ENCODE results near the gene CNTNAP2. TPM values are rescaled to one million over a fixed set of nuclear protein-coding genes. Genes with fewer than 3 reads are reported as not detected.

CNTNAP2 gene
- total RNA-seq, 2 experiments from 2014 or later = not detected

DNA sequence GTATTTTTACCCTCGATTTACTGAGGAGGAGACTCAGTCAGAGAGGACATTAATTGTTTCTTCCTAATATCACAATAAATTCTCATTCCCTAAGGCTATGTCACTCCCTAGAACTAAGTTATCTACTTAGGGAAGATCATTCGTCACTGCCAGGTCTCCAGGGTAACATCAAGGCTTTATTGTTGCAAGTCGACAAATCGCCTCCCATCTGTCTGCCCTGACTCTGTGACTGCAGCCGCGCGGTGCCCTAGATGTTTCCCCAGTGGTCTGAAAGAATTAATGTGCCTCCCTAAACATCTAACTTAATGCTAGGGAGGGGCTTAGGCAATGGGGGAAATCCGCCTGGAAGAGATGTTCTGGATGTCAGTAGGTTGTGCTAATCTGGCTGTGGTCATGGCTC lies 1915.2 kb downstream of the CNTNAP2 start:
- Mint-ChIP-seq H3K9me3 (ENCODE audit: insufficient read depth) (no peaks in the 10 kb centered on the region), H3K27me3 (ENCODE audit: low read depth) (no peaks in the 10 kb centered on the region), H3K4me1 (ENCODE audit: low read depth) (no peaks in the 10 kb centered on the region), H3K27ac (no peak overlapping the region), H3K4me3 (no peak overlapping the region), H3K36me3 (ENCODE audit: low read depth) (no peaks in the 10 kb centered on the region)
- ChIA-PET POLR2A (no interaction called here), CTCF (no interaction called here)
- DNase-seq (no peak), ATAC-seq (no peak)

DNA sequence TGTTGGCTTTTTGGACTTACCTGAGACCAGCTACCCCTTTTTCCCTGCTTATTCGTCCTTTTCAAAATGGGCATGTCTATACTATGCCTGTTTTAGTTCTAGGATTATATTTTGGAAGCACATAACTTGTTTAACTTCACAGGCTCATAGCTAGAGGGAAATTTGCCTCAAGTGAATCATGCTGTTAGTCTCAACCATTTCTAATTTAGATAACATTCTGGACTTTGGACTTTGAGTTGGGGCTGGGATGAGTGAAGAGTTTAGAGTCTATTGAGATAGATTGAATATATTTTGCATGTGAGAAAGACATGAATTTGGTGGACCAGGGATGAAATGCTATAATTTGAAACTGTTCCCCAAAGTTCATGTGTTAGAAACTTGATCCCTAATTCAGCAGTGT lies 1919.3 kb downstream of the CNTNAP2 start:
- Mint-ChIP-seq H3K4me1 (ENCODE audit: low read depth) (no peaks in the 10 kb centered on the region), H3K36me3 (ENCODE audit: low read depth) (no peaks in the 10 kb centered on the region), H3K27me3 (ENCODE audit: low read depth) (no peaks in the 10 kb centered on the region), H3K27ac (no peak overlapping the region), H3K9me3 (ENCODE audit: insufficient read depth) (no peaks in the 10 kb centered on the region), H3K4me3 (no peak overlapping the region)
- ChIA-PET POLR2A (no interaction called here), CTCF (no interaction called here)
- ATAC-seq = no peak
- no peak for DNase-seq

DNA sequence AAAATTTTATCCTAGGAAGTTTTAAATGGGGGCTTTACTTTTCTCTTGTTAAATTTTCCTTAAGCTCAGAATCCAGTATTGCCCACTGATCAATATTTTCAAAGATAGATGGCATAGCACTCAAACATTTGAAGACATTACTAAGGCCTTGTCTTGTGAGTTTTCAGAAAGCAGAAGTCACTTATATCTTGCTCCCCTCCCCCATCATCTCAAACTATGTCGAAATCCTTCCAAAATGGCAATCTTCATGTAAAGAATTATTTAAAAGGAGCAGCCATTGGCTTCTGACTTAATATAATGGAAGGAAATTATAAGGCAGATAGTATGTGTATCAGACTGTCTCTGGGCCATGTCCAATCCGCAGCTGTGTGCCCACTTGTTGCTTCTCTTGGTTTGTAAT lies 1920.4 kb downstream of the CNTNAP2 start:
- no peak for DNase-seq
- H3K4me1 Mint-ChIP-seq (ENCODE audit: low read depth) = no peaks in the 10 kb centered on the region
- H3K9me3 Mint-ChIP-seq (ENCODE audit: insufficient read depth) = no peaks in the 10 kb centered on the region
- no peaks in the 10 kb centered on the region for H3K36me3 Mint-ChIP-seq (ENCODE audit: low read depth)
- no peak for ATAC-seq
- H3K27me3 Mint-ChIP-seq (ENCODE audit: low read depth) = no peaks in the 10 kb centered on the region
- ChIA-PET POLR2A (no interaction called here), CTCF (no interaction called here)
- no peak overlapping the region for H3K4me3 Mint-ChIP-seq
- no peak overlapping the region for H3K27ac Mint-ChIP-seq

DNA sequence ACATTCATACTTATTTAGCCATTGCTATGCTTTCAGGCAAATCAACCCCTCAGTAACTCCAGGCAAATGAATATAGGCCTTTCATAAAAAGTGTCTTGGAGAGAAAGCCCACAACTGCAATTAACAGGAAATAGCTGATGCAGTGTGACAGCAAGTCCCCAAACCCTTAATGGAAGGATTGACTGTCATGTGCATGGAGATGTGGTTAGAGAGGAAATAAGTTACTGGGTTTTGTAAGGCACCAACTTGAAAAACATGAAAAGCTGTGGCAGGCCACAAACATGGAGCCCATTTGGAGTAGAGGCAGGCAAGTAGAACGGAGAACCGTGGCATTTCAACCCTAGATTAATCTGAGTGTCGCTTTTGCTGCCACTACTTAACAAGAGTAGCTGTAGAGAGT lies 1924.6 kb downstream of the CNTNAP2 start:
- ChIA-PET CTCF (no interaction called here), POLR2A (no interaction called here)
- H3K27me3 Mint-ChIP-seq (ENCODE audit: low read depth) = no peaks in the 10 kb centered on the region
- no peak overlapping the region for H3K27ac Mint-ChIP-seq
- DNase-seq (no peak), ATAC-seq (no peak)
- H3K4me3 Mint-ChIP-seq = no peak overlapping the region
- no peaks in the 10 kb centered on the region for H3K4me1 Mint-ChIP-seq (ENCODE audit: low read depth)
- no peaks in the 10 kb centered on the region for H3K36me3 Mint-ChIP-seq (ENCODE audit: low read depth)
- H3K9me3 Mint-ChIP-seq (ENCODE audit: insufficient read depth) = no peaks in the 10 kb centered on the region

DNA sequence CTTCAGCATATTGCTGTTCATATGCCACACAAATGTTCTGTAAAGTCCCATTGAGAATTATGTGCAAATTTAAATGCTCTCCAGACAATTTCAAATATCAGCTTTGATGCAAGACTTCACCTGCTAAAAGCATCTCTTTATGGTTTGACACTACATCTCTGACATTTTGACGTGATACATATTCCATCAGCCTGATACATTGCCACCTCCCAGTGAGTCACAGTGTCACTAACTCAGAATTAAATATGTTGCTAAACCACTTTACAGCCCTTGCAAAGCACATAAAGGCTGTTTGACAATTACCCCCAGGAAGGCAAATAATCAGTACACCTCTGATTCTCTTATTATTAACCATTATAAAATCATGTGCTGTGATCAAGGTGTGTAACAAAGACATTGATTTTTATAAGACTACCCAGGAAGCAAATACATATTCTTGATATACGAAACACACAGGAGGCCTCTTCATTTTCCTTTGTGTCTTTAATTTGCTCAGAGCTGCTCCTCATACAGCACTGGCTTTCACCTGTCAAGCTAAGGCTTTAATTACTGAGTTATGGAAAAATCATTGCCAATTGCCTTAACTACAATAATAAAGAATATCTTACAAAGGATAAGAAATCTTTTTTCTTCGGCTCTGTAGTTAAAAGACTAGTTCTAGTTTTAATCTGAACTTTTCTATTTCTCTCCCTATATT lies 1926.5 kb downstream of the CNTNAP2 start:
- H3K4me3 Mint-ChIP-seq = no peak overlapping the region
- no peaks in the 10 kb centered on the region for H3K9me3 Mint-ChIP-seq (ENCODE audit: insufficient read depth)
- DNase-seq = no peak
- ChIA-PET POLR2A (no interaction called here), CTCF (no interaction called here)
- H3K27ac Mint-ChIP-seq = no peak overlapping the region
- H3K36me3 Mint-ChIP-seq (ENCODE audit: low read depth) = no peaks in the 10 kb centered on the region
- no peaks in the 10 kb centered on the region for H3K27me3 Mint-ChIP-seq (ENCODE audit: low read depth)
- no peak for ATAC-seq
- no peaks in the 10 kb centered on the region for H3K4me1 Mint-ChIP-seq (ENCODE audit: low read depth)

DNA sequence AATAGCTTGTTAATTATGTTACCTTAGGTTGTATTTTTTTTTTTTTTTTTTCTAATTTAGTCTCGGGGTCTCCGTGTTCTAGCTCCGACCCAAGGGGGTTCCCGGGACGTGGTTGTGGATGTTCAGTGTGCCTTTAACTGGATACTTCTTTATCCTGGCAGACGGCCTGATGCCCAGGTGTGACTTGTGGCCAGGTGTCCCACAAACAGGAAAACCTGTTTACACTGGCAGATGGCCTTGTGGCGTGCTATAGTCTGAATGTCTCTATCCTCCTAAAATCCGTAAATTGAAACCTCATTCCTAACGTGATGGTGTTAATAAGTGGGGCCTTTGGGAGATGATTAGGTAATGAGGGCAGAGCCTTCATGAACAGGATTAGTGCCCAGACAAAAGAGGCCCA lies 1927.6 kb downstream of the CNTNAP2 start:
- Mint-ChIP-seq H3K4me1 (ENCODE audit: low read depth) (no peaks in the 10 kb centered on the region), H3K4me3 (no peak overlapping the region), H3K27me3 (ENCODE audit: low read depth) (no peaks in the 10 kb centered on the region), H3K36me3 (ENCODE audit: low read depth) (no peaks in the 10 kb centered on the region), H3K9me3 (ENCODE audit: insufficient read depth) (no peaks in the 10 kb centered on the region), H3K27ac (no peak overlapping the region)
- CTCF ChIA-PET = no interaction called here
- POLR2A ChIA-PET = no interaction called here
- DNase-seq = no peak
- ATAC-seq = no peak

DNA sequence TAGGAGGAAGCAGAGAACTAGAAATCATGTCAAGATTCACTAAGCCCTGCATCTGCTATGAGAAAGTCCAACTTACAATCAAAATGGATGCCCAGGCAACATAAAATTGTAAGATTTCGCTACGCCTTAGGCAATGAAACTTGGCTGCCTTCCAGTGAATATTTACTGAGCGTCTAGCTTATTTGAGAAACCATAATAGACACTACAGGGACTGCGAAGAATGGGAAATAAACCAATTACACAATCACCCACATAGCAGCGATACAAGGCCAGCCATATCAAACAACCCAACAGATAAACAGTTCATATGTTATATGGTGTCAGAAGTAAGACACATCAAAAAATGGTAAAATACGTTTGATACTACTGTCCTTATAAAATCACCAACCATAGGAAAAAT lies 1928.9 kb downstream of the CNTNAP2 start:
- POLR2A ChIA-PET = interaction anchor here (0.6 kb wide), 1 partner anchor 361 kb away, joined by 3 read pairs; no protein-coding TSS in a partner anchor

DNA sequence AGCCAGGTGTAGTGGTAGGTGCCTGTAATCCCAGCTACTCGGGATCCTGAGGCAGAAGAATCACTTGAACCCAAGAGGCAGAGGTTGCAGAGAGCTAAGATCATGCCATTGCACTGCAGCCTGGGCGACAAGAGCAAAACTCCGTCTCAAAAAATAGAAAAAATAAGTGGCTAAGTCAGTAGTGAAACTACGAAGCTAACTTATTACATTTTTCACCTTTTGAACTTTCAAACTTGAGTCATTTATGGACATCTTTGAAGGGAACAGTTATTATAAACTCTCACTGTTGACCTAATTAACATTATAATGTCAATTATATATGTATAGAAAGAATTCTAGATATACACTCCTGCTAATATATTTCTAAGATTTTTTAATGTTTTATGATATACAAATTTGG lies 1932.5 kb downstream of the CNTNAP2 start:
- Mint-ChIP-seq H3K4me3 (no peak overlapping the region), H3K36me3 (ENCODE audit: low read depth) (no peaks in the 10 kb centered on the region), H3K27me3 (ENCODE audit: low read depth) (no peaks in the 10 kb centered on the region), H3K27ac (no peak overlapping the region), H3K4me1 (ENCODE audit: low read depth) (no peaks in the 10 kb centered on the region), H3K9me3 (ENCODE audit: insufficient read depth) (no peaks in the 10 kb centered on the region)
- ATAC-seq (no peak), DNase-seq (no peak)
- ChIA-PET CTCF (no interaction called here), POLR2A (no interaction called here)

More for the DNA sequence above, 1928.9 kb downstream of the CNTNAP2 start:
- no peaks in the 10 kb centered on the region for H3K36me3 Mint-ChIP-seq (ENCODE audit: low read depth)
- no peaks in the 10 kb centered on the region for H3K9me3 Mint-ChIP-seq (ENCODE audit: insufficient read depth)
- H3K4me3 Mint-ChIP-seq = no peak overlapping the region
- no peaks in the 10 kb centered on the region for H3K4me1 Mint-ChIP-seq (ENCODE audit: low read depth)
- no peak overlapping the region for H3K27ac Mint-ChIP-seq
- no peaks in the 10 kb centered on the region for H3K27me3 Mint-ChIP-seq (ENCODE audit: low read depth)
- CTCF ChIA-PET = no interaction called here
- DNase-seq = no peak
- ATAC-seq = no peak

DNA sequence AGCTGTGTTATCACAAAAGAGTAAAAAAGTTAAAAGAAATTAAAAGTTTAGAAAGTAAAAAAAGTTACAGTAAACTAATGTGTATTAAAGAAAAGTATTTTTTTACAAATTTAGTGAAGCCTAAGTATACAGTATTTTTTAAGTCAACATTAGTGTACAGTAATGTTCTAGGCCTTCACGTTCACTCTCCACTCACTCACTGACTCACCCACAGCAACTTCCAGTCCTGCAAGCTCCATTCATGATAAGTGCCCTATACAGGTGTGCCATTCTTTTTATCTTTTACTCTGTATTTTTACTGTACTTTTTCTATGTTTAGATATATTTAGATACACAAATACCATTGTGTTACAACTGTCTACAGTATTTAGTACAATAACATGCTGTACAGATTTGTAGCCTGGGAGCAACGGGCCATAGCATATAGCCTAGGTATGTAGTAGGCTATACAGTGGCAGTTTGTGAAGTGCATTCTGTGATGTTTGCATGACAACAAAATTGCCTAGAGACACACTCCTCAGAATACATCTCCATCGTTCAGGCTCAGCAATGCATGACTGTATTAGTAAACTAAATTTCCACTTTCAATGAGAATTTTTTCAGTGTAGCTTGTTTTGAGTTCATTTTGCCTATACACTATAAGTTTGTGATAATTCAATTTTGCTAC lies 1934.0 kb downstream of the CNTNAP2 start:
- ChIA-PET POLR2A (interaction anchor here (0.6 kb wide), 1 partner anchor 78 kb away, joined by 3 read pairs; no protein-coding TSS in a partner anchor), CTCF (no interaction called here)
- no peaks in the 10 kb centered on the region for H3K27me3 Mint-ChIP-seq (ENCODE audit: low read depth)
- H3K4me1 Mint-ChIP-seq (ENCODE audit: low read depth) = no peaks in the 10 kb centered on the region
- no peak overlapping the region for H3K27ac Mint-ChIP-seq
- no peaks in the 10 kb centered on the region for H3K36me3 Mint-ChIP-seq (ENCODE audit: low read depth)
- H3K4me3 Mint-ChIP-seq = no peak overlapping the region
- ATAC-seq (no peak), DNase-seq (no peak)
- H3K9me3 Mint-ChIP-seq (ENCODE audit: insufficient read depth) = no peaks in the 10 kb centered on the region

DNA sequence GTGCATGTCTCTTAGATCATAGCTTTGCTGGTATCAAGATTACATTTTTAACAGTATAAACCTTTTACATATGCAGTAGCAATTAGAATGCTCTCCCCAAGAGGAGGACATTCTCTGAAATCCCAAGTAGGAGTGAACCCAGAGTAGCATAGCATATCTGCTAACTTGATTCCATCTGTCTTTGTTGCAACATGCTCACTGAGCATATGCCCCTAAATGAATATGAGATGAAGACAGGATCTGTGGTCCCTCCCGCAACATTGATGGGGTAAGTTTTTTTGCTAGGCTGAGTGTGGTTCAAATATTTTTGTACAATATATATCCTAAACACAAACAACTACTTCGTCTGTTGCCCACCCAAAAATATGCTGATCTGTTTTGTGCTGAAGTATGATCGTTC lies 1939.8 kb downstream of the CNTNAP2 start:
- Mint-ChIP-seq H3K36me3 (ENCODE audit: low read depth) (no peaks in the 10 kb centered on the region), H3K27ac (no peak overlapping the region), H3K27me3 (ENCODE audit: low read depth) (no peaks in the 10 kb centered on the region), H3K4me3 (no peak overlapping the region), H3K4me1 (ENCODE audit: low read depth) (peaks cover 2% of the 10 kb centered on the region), H3K9me3 (ENCODE audit: insufficient read depth) (no peaks in the 10 kb centered on the region)
- POLR2A ChIA-PET = no interaction called here
- ATAC-seq (no peak), DNase-seq (no peak)
- CTCF ChIA-PET = no interaction called here

DNA sequence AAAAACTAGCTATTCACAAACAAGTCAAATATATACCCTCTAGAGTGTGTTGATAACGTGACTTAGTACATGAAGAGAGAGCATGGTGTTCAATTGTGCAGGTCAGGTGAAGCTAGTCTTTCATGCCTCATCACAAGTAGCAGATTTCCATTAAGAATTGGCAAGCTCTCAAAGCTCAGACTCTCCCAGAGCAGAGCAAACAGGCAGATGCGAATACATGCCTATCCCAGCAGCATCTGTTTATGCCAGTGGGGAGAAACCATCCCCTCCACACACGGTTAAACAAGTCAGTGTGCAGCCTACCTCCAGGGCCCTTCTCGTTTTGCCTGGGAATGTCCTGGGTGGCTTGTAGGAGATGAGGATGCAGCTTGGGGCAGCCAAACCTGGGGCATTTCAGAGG lies 1941.5 kb downstream of the CNTNAP2 start:
- ATAC-seq = no peak
- Mint-ChIP-seq H3K4me3 (no peak overlapping the region), H3K4me1 (ENCODE audit: low read depth) (peaks cover 2% of the 10 kb centered on the region), H3K36me3 (ENCODE audit: low read depth) (no peaks in the 10 kb centered on the region), H3K27me3 (ENCODE audit: low read depth) (no peaks in the 10 kb centered on the region), H3K9me3 (ENCODE audit: insufficient read depth) (no peaks in the 10 kb centered on the region), H3K27ac (no peak overlapping the region)
- CTCF ChIA-PET = no interaction called here
- no peak for DNase-seq
- POLR2A ChIA-PET = no interaction called here

DNA sequence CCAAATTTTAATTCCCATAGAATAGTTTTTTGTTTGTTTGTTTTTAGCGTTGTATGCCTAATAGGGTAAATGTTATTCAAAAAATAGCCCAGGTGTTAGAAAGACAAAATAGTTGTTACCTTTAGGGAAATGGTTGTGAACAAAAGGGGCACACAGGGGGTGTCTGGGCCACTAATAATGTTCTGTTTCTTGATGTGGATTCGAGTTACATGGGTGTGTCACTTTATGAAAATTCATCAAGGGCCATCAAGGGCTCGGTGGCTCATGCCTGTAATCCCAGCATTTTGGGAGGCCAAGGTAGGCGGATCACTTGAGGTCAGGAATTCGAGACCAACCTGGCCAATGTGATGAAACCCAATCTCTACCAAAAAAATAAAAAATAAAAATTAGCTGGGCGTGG lies 1942.2 kb downstream of the CNTNAP2 start:
- Mint-ChIP-seq H3K9me3 (ENCODE audit: insufficient read depth) (no peaks in the 10 kb centered on the region), H3K36me3 (ENCODE audit: low read depth) (no peaks in the 10 kb centered on the region), H3K4me3 (no peak overlapping the region), H3K4me1 (ENCODE audit: low read depth) (peaks cover 2% of the 10 kb centered on the region), H3K27me3 (ENCODE audit: low read depth) (no peaks in the 10 kb centered on the region), H3K27ac (no peak overlapping the region)
- ATAC-seq (no peak), DNase-seq (no peak)
- ChIA-PET POLR2A (no interaction called here), CTCF (no interaction called here)

DNA sequence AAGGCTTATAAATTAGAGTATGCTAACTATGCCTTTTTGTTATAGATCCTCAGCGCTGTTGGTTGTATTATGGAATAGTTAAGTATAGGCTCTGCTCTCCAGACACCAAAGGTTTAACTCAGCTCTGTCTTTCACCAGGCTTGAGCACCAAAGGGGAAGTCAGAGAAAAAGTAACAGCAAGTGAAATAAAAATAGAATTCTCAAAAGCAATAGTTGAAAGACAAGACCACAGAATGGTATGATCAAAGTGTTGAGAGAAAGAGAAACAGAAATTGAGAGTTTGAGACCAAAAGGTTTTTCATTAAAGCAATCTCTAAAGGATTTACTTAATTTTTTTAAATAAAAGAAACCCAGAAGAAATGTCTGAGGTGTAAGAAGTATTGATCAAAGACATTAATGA lies 1944.1 kb downstream of the CNTNAP2 start:
- H3K9me3 Mint-ChIP-seq (ENCODE audit: insufficient read depth) = no peaks in the 10 kb centered on the region
- no peak overlapping the region for H3K27ac Mint-ChIP-seq
- POLR2A ChIA-PET = no interaction called here
- H3K27me3 Mint-ChIP-seq (ENCODE audit: low read depth) = no peaks in the 10 kb centered on the region
- H3K4me3 Mint-ChIP-seq = no peak overlapping the region
- DNase-seq (no peak), ATAC-seq (no peak)
- H3K4me1 Mint-ChIP-seq (ENCODE audit: low read depth) = peaks cover 2% of the 10 kb centered on the region
- CTCF ChIA-PET = no interaction called here
- no peaks in the 10 kb centered on the region for H3K36me3 Mint-ChIP-seq (ENCODE audit: low read depth)
